ENCODE measurements around the gene ZNF79. TPM values are rescaled to one million over a fixed set of nuclear protein-coding genes. Genes with fewer than 3 reads are reported as not detected.

Gene ZNF79
- total and polyA plus RNA-seq, 2 experiments from 2014 or later: 2.2 to 6.3 TPM

DNA sequence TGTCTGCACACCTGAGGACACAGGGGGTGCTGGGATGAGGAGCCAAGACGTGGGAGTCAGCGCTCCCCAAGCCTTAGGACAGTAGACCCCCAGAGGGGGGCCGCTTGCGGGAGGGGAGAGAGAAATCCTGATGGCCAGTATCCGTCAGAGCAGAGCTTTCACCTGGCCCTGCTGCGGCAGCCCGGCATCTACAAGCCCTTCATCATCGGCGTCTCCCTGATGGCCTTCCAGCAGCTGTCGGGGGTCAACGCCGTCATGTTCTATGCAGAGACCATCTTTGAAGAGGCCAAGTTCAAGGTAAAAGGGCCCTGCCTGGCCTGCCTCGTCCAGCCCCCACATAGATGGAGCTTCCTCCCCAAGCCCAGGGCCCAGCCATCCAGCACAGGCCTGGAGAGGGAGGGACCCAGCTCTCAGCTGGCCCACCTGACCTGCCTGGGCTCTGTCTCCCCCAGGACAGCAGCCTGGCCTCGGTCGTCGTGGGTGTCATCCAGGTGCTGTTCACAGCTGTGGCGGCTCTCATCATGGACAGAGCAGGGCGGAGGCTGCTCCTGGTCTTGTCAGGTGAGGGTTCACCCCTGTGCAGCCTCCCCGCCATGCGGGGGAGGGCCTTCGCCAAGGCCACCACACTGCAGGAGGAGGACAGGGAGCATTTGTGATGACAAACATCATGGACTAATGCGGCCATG is 20.5 kb upstream of the ZNF79 start:
- Histone ChIP-seq H3K79me2 (replicated peaks; ENCODE audit: insufficient read depth) (peaks cover 12% of the 10 kb centered on the region), H3K9me2 (ENCODE audit: insufficient read depth) (no peaks in the 10 kb centered on the region), H3K36me3 (ENCODE audit: insufficient read depth) (no peaks in the 10 kb centered on the region; the same call in 1 of the 2 replicates), H3K27me3 (ENCODE audit: insufficient read depth) (no peaks in the 10 kb centered on the region), H3K4me2 (no peak overlapping the region), H4K20me1 (replicated peaks; ENCODE audit: insufficient read depth) (0 out of 2 replicates have a peak, but pooled peaks cover 1% of the 10 kb centered on the region), H3F3A (replicated peaks; ENCODE audit: low read depth) (no peaks in the 10 kb centered on the region), H2AFZ (no peak overlapping the region), H3K27ac (ENCODE audit: low read depth) (no peak overlapping the region), H3K4me3 (no peak overlapping the region), H3K4me1 (ENCODE audit: insufficient read depth) (no peaks in the 10 kb centered on the region; the same call in 1 of the 2 replicates)
- ATAC-seq (no peak), DNase-seq (ENCODE audit: low spot score) (no peak)
- H3K36me3 Mint-ChIP-seq (ENCODE audit: low read depth): peaks cover 8% of the 10 kb centered on the region
- H3K27me3 Mint-ChIP-seq (ENCODE audit: insufficient read depth, low read depth, poor library complexity): peaks cover 8% of the 10 kb centered on the region
- no peak overlapping the region for H3K27ac Mint-ChIP-seq
- H3K4me1 Mint-ChIP-seq: peaks cover 3% of the 10 kb centered on the region; the same call in 2 of the 3 replicates
- TF ChIP-seq EZH2phosphoT487 (IDR thresholded peaks at IDR 0.05; ENCODE audit: unreplicated experiment) (no peak), EZH2 (IDR thresholded peaks at IDR 0.05; ENCODE audit: low read depth, unreplicated experiment) (no peak), STAT1 (IDR thresholded peaks at IDR 0.05; ENCODE audit: unreplicated experiment) (no peak), NANOG (IDR thresholded peaks at IDR 0.05; ENCODE audit: borderline replicate concordance) (no peak), CREB1 (CRISPR knock-in tag; IDR thresholded peaks at IDR 0.05; ENCODE audit: low read depth) (no peak), POLR2AphosphoS5 (IDR thresholded peaks at IDR 0.05; ENCODE audit: low read depth) (no peak), ZNF114 (CRISPR knock-in tag; IDR thresholded peaks at IDR 0.05) (no peak), ZNF331 (CRISPR knock-in tag; IDR thresholded peaks at IDR 0.05; ENCODE audit: low read depth) (no peak), JUNB (IDR thresholded peaks at IDR 0.05; ENCODE audit: unreplicated experiment) (no peak)
- TF ChIP-seq, protein P1, sequence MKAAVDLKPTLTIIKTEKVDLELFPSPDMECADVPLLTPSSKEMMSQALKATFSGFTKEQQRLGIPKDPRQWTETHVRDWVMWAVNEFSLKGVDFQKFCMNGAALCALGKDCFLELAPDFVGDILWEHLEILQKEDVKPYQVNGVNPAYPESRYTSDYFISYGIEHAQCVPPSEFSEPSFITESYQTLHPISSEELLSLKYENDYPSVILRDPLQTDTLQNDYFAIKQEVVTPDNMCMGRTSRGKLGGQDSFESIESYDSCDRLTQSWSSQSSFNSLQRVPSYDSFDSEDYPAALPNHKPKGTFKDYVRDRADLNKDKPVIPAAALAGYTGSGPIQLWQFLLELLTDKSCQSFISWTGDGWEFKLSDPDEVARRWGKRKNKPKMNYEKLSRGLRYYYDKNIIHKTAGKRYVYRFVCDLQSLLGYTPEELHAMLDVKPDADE (IDR thresholded peaks at IDR 0.05): no peak
- TF ChIP-seq, protein P2, sequence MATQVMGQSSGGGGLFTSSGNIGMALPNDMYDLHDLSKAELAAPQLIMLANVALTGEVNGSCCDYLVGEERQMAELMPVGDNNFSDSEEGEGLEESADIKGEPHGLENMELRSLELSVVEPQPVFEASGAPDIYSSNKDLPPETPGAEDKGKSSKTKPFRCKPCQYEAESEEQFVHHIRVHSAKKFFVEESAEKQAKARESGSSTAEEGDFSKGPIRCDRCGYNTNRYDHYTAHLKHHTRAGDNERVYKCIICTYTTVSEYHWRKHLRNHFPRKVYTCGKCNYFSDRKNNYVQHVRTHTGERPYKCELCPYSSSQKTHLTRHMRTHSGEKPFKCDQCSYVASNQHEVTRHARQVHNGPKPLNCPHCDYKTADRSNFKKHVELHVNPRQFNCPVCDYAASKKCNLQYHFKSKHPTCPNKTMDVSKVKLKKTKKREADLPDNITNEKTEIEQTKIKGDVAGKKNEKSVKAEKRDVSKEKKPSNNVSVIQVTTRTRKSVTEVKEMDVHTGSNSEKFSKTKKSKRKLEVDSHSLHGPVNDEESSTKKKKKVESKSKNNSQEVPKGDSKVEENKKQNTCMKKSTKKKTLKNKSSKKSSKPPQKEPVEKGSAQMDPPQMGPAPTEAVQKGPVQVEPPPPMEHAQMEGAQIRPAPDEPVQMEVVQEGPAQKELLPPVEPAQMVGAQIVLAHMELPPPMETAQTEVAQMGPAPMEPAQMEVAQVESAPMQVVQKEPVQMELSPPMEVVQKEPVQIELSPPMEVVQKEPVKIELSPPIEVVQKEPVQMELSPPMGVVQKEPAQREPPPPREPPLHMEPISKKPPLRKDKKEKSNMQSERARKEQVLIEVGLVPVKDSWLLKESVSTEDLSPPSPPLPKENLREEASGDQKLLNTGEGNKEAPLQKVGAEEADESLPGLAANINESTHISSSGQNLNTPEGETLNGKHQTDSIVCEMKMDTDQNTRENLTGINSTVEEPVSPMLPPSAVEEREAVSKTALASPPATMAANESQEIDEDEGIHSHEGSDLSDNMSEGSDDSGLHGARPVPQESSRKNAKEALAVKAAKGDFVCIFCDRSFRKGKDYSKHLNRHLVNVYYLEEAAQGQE (IDR thresholded peaks at IDR 0.05; ENCODE audit: unreplicated experiment): no peak
- TF ChIP-seq, protein P3, sequence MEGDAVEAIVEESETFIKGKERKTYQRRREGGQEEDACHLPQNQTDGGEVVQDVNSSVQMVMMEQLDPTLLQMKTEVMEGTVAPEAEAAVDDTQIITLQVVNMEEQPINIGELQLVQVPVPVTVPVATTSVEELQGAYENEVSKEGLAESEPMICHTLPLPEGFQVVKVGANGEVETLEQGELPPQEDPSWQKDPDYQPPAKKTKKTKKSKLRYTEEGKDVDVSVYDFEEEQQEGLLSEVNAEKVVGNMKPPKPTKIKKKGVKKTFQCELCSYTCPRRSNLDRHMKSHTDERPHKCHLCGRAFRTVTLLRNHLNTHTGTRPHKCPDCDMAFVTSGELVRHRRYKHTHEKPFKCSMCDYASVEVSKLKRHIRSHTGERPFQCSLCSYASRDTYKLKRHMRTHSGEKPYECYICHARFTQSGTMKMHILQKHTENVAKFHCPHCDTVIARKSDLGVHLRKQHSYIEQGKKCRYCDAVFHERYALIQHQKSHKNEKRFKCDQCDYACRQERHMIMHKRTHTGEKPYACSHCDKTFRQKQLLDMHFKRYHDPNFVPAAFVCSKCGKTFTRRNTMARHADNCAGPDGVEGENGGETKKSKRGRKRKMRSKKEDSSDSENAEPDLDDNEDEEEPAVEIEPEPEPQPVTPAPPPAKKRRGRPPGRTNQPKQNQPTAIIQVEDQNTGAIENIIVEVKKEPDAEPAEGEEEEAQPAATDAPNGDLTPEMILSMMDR (conservative IDR thresholded peaks at IDR 0.05; ENCODE audit: low read depth in 2 of 2): no peak
- TF ChIP-seq, protein P4, sequence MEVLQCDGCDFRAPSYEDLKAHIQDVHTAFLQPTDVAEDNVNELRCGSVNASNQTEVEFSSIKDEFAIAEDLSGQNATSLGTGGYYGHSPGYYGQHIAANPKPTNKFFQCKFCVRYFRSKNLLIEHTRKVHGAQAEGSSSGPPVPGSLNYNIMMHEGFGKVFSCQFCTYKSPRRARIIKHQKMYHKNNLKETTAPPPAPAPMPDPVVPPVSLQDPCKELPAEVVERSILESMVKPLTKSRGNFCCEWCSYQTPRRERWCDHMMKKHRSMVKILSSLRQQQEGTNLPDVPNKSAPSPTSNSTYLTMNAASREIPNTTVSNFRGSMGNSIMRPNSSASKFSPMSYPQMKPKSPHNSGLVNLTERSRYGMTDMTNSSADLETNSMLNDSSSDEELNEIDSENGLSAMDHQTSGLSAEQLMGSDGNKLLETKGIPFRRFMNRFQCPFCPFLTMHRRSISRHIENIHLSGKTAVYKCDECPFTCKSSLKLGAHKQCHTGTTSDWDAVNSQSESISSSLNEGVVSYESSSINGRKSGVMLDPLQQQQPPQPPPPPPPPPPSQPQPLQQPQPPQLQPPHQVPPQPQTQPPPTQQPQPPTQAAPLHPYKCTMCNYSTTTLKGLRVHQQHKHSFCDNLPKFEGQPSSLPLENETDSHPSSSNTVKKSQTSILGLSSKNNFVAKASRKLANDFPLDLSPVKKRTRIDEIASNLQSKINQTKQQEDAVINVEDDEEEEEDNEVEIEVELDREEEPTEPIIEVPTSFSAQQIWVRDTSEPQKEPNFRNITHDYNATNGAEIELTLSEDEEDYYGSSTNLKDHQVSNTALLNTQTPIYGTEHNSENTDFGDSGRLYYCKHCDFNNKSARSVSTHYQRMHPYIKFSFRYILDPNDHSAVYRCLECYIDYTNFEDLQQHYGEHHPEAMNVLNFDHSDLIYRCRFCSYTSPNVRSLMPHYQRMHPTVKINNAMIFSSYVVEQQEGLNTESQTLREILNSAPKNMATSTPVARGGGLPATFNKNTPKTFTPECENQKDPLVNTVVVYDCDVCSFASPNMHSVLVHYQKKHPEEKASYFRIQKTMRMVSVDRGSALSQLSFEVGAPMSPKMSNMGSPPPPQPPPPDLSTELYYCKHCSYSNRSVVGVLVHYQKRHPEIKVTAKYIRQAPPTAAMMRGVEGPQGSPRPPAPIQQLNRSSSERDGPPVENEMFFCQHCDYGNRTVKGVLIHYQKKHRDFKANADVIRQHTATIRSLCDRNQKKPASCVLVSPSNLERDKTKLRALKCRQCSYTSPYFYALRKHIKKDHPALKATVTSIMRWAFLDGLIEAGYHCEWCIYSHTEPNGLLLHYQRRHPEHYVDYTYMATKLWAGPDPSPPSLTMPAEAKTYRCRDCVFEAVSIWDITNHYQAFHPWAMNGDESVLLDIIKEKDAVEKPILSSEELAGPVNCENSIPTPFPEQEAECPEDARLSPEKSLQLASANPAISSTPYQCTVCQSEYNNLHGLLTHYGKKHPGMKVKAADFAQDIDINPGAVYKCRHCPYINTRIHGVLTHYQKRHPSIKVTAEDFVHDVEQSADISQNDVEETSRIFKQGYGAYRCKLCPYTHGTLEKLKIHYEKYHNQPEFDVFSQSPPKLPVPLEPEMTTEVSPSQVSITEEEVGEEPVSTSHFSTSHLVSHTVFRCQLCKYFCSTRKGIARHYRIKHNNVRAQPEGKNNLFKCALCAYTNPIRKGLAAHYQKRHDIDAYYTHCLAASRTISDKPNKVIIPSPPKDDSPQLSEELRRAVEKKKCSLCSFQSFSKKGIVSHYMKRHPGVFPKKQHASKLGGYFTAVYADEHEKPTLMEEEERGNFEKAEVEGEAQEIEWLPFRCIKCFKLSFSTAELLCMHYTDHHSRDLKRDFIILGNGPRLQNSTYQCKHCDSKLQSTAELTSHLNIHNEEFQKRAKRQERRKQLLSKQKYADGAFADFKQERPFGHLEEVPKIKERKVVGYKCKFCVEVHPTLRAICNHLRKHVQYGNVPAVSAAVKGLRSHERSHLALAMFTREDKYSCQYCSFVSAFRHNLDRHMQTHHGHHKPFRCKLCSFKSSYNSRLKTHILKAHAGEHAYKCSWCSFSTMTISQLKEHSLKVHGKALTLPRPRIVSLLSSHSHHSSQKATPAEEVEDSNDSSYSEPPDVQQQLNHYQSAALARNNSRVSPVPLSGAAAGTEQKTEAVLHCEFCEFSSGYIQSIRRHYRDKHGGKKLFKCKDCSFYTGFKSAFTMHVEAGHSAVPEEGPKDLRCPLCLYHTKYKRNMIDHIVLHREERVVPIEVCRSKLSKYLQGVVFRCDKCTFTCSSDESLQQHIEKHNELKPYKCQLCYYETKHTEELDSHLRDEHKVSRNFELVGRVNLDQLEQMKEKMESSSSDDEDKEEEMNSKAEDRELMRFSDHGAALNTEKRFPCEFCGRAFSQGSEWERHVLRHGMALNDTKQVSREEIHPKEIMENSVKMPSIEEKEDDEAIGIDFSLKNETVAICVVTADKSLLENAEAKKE (CRISPR knock-in tag; IDR thresholded peaks at IDR 0.05): no peak
- H3K4me3 Mint-ChIP-seq: no peak overlapping the region
- H3K9me3 Mint-ChIP-seq: no peaks in the 10 kb centered on the region

Measured in GM23338 (cell line).